Left renal cortex interstitium (tissue), 4 donors: ENCODE results near the gene PERCC1. TPM values are rescaled to one million over a fixed set of nuclear protein-coding genes. Genes with fewer than 3 reads are reported as not detected.
"Not testable (repeated sequence)": the region's sequence is repeated elsewhere in the genome, so short reads cannot be mapped to it uniquely, and the experiment has no call there.

ENCODE experiments used
- DNase-seq, 4 donors: peaks; one replicate each; pipeline ENCODE4 v3.0.0-alpha.2; 2013; ENCODE audit warnings: low read depth in 4 of 4, low spot score in 2 of 4, missing footprints in 1 of 4
- polyA plus RNA-seq, 4 donors: library from polyadenylated mRNA; unstranded; fragments of 120-200 nt; gene quantifications; one replicate each; pipeline ENCODE4 v1.2.1, GENCODE V29; 2013; ENCODE audit not compliant: insufficient read length in 4 of 4

PERCC1 gene
- polyA plus RNA-seq, 4 donors: 0.22 TPM; not detected in 3

DNA sequence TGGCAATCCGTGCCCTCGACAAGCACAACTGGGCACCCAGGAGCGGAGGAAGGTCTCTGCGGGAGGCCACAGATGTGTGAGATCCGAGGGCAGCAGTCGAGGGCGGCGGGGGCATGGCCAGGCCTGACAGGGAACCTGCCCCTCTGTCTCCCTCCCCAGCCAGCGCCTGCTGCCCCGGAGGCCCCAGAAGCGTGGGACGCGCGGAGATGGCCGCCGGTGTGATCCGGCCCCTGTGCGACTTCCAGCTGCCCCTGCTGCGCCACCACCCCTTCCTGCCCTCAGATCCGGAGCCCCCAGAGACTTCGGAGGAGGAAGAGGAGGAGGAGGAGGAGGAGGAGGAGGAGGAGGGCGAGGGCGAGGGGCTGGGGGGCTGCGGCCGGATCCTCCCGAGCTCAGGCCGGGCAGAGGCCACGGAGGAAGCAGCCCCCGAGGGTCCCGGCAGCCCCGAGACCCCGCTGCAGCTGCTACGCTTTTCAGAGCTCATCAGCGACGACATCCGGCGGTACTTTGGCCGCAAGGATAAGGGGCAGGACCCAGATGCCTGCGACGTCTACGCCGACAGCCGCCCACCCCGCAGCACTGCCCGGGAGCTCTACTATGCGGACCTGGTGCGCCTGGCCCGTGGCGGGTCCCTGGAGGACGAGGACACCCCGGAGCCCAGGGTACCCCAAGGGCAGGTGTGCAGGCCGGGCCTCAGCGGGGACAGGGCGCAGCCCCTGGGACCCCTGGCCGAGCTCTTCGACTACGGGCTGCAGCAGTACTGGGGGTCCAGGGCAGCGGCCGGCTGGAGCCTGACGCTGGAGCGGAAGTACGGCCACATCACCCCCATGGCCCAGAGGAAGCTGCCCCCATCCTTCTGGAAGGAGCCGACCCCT lies 1.7 kb downstream of the PERCC1 start:
- no peak for DNase-seq

GRCh38 chr16:1433263-1433560 lies 2.3 kb downstream of the PERCC1 start:
- no peak for DNase-seq

DNA sequence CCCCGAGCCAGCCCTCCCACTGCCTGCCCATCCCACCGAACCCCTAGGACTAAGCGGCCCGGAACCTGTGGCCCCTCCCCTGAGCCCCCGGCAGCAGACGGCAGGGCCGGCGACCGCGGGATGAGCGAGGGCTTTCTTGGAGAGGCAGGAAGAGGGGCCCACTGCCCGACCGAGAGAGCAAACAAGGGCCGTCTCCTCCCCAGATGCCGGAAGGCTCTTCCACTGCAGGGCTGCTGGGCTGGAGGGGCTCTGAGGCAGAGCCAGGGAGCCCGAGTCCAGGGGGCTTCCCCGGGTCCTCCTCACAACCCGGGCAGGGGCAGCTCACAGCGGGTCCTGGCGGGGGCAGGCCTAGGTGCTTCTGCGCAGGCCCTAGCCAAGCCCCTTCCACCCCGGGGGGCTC lies 2.9 kb downstream of the PERCC1 start:
- DNase-seq: no peak

DNA sequence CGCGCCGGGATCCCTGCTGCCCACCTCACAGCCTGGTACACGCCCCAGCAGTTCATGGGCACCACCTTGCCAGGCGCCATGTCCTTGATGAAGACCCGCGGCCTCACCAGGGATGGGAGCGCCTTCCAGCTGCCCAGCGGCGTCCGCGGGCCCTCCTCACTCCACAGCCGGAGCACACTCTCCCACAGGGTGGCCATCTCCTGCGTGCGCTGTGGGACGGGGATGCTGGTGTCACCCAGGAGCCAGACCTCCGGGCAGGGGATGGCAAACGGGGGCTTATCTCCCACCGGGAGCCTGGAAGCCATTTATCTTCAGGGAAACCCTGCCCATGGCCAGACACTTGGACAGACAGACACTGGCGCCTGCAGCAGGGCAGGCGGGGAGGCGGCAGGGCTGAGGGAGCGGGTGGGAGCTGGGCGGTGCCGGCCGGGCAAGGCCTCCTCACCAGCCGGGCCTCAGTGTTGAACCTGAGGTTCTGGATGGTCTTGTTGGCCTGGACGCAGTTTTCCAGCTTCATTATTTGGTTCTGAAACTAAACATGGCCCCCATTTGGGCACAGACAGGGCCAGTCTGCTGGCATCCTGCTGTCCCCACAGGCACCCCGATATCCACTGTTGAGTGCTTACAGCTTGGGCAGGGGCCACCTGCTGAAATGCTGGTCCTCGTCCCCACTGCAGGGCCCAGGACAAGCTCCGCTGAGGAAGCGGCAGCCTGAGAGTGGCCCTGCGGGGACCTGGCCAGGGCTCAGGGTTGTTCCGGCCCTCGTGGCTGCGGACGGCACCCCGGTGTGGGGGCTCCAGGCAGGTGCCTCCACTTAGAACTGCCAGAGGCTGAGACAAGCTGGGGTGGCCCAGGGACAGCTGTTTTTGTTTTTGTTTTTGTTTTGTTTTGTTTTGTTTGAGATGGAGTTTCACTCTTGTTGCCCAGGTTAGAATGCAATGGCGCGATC lies 4.0 kb downstream of the PERCC1 start:
- no peak for DNase-seq

DNA sequence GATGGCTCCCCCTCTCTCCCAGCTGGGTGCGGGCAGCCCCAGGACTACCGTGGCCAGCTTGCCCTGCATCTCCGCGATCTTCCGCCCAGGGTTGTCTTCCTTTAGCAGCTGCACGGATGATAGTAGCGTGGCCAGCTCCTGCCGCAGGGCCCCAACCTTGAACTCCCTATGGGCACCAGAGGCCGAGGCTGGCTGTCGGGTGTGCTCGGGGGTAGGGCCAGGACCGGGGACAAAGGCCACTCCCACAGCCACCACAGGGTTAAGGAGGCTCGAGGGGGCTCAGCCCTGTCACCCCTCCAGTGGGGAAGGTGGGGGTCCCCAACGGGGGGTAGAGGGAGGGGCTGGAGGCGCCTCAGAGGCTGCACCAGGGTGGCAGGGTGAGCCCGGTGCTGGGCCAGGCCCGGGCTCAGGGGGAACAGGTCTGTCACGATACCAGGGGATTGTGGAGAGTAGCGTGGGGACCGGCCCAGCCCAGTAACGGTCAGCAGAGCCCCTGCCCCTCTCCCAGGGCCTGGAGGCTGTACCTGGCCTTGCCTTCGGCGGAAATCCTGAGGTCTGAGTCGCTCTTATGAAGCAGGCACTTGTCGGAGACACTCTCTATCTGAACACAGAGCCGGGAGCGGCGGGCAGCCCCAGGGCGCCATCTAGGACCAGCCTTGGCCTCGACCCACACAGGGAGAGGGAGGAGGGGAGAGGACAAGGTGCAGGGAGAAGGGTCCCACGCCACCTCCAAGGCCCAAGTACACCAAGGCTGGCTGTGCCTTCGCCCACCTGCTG lies 5.2 kb downstream of the PERCC1 start:
- DNase-seq: no peak

GRCh38 chr16:1436731-1437355 lies 6.0 kb downstream of the PERCC1 start:
- no peak for DNase-seq

- no peak for DNase-seq
These were observed 6.7 kb downstream of the PERCC1 start for GRCh38 chr16:1437606-1438005.

DNA sequence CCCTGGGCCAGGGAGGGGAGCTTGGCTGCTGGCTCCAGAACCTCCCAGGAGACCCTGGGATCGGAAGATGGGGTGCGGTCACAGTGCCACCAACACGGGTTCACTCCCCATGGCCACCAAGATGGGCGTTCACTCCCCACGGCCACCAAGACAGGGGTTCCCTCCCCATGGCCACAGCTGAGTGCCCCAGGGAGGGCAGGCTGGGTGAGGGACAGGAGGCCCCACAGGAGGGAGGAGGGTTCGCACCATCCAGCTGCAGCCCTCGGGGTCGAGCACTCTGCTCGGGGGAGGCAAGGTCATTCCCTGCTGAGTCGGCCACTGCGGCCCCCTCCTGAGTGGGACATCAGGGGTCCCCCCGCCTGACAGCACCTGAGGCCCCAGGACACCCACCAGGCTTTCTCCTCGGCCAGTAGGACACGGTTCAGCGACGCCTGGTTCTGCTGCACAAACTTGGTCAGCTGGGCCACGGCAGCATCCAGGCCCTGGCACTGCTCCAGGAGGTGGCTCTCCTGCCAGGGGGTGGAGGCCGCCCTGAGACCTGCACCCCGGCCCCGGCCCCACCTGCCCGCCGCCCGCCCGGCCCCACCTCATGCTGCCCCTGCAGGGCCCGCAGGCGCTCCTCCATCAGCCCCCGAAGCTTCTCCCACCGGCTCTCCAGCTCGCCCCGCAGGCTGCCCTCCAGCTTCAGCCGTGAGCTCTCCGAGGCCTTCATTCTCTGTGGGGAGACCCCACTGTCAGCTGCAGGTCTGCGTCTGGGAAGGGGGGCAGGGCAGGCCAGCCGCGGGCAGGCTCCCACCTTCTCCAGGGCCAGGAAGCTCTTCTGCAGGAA lies 7.6 kb downstream of the PERCC1 start:
- DNase-seq: no peak

- no peak for DNase-seq
These were observed 8.3 kb downstream of the PERCC1 start for GRCh38 chr16:1439058-1439698.

GRCh38 chr16:1439699-1440074 lies 8.8 kb downstream of the PERCC1 start:
- not testable (repeated sequence) for DNase-seq

DNA sequence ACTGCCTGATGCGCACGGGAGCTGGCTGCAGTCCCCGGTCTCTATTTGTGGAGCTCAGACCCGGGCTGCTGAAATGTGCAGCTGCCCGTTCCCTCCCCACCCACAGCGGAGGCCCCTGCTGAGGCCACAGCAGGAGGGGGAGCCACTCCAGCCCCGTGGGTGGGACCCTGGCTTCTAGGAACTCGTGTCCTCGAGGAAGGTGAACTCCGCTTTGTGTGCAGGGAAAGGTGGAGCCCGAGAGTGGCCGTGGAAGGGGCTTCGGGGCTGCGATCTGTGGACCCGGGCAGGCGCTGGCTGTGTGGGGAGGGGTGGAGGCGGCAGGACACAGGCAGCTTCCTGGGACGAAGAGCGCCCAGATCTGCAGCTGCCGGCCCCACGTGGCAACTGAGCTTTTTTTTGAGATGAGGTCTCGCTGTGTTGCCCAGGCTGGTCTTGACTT lies 10.5 kb downstream of the PERCC1 start:
- no peak for DNase-seq

DNA sequence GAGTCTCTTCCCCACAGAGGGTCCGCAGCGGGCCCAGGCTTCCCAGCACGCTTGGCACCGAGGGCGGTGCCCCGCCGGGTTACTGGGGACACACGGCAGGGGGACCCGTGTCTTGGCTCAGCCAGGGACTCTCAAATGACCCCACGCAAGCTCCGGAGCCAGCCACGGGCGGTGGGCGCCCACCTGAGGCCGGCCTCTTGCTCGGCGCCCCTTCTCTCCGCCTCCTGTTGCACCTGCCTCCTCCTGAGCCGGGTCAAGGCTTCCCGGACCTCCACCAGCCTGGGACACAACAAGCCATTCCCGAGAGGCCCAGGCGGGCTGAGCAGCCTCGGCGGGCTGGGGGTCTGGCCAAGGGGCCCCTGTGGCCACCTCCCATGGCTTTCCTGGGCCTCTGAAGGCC lies 11.8 kb downstream of the PERCC1 start:
- no peak for DNase-seq

GRCh38 chr16:1443403-1443973 lies 12.6 kb downstream of the PERCC1 start:
- DNase-seq: no peak

GRCh38 chr16:1443980-1444729 lies 13.3 kb downstream of the PERCC1 start, which contains the start of gene CCDC154:
TSS of gene CCDC154 (minus strand) at chr16:1444556. CDS start at chr16:1444322, 234 bp downstream.
- no peak for DNase-seq

DNA sequence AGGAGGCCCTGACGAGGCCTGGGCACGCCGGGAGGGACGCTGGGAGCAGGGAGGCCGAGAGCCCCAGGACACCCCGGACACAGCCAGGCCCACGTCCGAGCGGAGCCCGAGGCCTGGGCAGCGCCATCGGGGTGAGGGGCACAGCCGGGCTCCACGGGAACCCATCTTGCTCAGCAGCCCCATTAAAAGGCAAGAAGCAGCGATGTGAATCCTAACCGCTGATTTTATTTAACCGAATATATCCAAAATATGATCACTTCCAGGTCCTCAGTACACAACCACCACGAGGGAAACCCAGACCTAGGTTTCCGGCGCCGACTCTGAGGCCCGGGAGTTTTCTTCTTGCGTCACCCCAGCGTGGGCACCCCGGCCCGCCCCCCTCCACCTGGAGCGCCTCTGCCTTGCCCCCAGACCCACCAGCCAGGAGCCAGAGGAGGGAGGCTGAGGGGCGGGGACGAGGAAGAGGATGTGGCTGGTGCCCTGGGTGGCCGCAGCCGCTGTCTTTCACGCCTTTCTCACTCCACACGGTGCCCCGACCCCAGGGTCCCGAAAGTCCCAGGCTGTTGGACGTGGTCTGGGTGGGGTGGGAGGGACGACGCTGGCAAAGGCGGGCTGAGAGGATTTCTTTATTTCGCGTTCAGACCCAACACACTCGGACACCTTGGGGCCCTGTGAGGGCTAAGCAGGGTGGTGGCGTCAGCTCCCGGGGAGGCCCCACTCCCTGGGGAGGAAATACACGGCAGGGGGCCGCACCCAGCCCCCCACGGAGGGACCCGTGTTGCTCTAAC lies 14.0 kb downstream of the PERCC1 start:
- DNase-seq: no peak

DNA sequence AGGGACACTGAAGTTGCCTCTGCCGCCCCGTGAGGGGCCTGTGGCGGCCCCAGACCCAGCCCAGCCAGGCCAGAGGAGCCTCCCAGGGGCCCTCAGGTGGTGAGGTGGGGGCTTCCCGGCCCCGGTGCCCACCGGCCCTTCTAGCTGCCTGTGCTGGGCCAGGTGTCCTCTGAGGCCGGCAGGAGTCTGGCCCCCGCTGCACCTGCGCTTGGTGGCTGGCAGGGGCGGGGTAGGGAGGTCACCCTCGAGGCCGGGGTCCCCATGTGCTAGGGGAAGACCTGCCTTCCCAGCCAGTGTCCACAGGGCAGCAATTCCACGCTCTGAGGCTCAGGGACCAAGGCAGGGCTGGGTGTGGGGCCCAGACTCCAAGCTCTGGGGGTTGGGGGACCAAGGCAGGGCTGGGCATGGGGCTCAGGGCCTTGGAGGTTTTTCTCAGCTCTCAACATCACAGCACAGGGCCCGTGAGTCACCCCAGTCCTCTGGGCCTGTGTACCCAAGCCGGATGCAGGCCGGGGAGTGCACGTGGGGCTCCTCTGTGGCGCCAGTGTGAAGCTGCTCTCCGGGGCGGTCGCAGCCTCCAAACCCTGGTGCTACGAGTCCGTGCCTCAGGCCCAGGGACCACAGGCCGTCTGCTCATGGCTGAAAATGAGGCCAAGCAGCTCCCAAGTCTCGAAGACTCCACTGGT lies 14.8 kb downstream of the PERCC1 start:
- DNase-seq: no peak
